GM21367 (cell line): ENCODE data around the gene TCF25.
A peak's percentile ranks its signal among the peaks of the same experiment; 100 is the strongest.

Source experiments
- ATAC-seq: cut with Tn5 transposase; IDR thresholded peaks from one replicate; pipeline ENCODE4 v1.9.1; 2021; ENCODE audit not compliant: unreplicated experiment

The TCF25 gene

DNA sequence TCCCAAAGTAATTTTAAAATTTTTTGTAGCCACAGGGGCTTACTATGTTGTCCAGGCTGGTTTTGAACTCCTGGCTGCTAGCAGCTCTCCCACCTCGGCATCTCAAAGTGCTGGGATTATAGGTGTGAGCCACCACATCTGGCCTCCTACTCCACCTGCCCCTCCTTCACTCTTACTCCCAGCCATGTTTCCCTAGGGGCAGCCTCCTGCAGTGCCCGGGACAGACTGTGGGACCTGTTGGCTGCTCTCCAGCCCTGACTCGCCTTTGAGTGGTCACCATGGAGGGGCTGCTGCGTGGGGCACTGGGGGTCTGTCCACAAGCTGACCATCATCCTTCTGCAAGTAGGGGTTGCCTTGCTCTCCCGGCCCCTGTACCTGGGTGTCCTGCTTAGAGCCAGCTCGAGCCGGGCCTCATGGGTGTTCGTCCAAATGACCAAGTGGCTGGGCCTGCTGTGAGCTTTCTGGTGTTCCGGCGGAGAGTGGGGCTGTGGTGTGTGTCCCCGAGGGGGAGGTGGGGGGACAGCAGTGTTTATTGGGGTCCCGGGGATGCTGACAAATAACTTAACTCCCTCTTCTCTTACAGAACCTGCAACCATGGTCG, 28.6 kb upstream of the TCF25 start:
- ATAC-seq: no peak

DNA sequence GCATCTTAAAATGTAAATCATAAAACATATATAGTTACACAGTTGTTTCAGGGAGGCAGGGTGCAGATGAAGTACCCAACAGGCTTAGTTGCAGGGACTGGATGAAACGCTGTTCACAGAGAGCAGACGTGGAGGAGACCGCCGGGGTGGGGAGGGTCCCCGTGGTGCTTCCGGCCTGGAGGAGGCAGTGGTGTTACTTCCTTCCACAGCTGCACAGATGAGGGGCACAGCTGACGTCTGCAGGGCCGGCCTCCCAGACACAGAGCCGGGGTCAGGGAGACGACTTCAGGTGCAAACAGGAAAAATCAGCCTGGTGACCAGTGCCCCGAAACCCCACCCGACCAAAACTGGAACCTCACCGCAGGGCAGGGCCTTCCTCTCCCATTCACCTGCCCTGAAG, 28.0 kb upstream of the TCF25 start:
- no peak for ATAC-seq

DNA sequence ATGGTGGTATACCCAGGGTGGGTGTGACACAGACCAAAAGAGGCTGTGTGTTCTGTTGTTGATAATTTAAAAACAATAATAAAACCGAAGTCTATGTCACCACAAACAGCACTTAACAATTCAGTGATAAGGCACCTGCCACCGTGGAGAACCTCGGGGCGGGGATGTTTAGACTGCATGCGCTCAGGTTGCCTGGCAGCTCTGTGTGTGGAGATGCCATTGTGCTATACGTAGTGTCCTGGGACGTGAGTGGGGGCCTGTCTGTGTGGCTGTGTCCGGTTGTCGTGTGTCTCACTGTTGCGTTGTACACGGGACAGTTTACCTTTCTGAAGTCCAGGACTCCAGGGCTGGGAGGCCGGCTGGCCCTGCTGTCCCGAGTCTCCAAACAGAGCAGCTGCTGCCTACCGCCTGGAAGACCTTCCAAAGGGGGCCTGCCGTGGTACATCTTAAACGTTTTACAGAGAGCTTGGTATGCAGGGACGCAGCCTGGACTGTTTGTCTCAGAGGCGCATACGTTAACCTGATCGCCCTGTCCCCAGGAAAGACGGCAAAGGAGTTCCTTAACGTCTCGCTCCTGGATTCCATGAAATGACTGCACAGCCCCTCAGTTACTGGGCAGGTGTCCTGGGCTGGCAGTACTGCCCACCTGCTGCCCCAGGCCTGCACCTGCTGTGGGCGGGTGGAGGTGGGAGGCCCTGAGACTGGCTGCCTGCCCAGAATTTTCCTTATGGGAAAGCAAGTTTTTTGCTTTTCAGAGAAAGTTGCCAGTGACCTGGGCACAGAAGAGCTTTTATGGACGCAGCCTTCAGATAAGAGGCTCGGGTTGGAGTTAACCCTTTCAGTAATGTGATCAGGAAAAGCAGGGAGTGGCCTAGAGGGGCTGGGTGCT, 26.1 kb upstream of the TCF25 start:
- ATAC-seq: no peak

DNA sequence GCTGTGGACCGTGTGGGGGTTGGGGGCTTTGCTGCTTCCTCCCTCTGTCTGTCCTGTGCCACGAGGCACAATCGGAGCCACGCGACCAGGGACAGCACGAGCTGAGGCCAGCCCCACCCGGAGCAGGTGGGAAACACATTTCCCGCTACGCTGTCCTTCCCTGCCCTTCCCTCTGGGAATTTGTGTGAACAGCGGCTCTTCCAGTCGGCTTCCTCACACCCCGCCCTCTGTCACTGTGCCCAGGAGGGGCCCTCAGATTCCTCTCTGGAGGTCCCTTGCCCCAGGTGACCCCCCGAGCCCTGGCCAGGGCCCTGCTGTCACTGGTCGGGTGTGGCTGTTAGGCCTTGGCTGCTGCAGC, 25.5 kb upstream of the TCF25 start:
- no peak for ATAC-seq

DNA sequence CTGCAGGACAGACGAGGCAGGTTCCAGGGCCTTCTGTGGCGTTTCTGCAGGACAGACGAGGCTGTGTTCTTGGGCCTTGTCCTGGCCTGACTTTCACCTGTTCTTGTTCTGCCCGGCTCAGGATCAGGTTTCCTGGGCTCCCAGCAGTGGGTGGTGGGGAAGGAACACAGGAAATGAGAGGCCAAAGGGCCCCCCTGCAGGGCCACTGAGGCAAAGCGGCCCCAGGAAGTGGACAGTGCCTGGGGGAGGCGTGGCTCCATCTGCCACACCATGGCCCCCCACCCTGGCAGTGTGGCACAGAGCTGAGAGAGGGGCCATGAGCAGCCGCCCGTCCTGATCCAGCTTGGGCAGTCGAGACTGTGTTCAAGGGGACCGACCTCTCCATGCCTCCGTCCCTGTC, 24.4 kb upstream of the TCF25 start:
- no peak for ATAC-seq

DNA sequence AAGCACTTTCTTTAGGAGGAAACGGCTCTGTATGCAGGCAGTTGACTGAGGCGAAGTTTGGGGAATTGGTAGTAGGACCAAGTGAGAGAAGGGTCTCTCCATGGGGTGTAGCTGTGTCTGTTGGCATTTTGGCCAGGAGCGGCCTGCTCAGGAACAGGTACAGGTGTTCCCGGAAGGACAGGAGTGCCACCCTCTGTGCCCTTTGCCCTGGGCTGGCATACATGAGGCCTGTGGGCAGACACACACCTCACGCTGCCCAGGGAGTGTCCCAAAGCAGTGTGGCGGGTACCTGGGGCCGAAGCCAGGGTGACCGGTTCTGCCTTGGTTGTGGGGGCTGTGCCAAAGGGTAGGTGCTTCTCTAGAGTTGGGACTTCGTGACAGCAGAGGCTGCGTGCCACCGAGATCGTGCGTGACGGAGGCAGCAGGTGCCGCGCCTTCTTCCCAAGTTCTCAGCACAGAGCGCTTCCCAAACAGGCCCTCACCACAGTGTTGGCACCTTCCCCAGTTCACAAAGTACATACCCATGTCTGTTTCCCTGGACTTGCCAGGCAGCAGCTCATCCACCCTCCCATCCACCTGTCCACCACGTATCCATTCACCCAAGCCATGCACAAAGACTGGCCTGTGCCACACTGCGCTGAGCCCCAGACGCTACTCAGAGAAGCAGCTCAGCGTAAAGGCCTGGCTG, 19.9 kb upstream of the TCF25 start:
- no peak for ATAC-seq

DNA sequence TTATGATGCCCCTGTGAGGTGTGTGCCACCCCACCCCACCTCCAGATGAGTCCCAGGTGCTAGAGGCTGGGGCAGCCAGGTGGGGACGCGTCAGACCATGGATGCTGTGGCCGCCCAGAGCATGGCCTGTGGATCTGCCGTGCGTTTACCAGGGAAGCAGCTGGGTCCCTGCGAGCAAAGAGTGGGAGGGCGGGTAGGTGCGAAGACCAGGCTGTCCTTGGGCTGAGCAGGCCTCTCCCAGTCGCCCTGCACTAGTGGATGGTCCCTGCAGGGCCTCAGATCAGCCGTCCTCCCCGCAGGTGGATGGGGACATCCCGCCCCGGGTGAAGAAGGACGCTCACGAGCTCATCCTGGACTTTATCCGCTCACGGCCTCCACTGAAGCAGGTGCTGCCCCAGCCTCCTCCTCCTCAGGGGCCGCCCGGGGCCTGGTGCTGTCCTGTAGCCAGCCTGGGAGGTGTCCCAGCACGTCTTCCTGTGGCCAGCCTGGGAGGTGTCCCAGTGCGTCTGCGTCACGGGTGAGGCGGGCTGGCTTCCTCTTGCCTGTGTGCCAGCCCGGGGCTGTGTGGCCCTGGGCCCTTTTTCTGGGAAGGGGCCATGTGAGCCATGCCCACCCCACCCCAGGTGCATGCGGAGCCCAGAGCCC, 18.0 kb upstream of the TCF25 start:
- ATAC-seq: no peak

DNA sequence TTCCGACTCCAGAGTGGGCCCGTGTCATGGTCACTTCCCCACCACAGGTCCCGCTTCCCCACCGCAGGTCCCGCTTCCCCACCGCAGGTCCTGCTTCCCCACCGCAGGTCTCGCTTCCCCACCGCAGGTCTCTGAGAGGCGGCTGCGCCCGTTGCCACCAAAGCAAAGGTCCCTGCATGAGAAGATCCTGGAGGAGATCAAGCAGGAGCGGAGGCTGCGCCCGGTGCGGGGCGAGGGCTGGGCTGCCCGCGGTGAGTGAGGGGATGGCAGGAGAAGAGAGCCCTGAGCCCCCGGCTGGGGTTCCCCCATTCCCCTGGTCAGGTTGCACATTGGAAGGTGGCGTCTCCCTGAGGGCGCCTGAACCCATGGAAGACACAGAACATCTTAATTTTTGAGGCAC, 17.4 kb upstream of the TCF25 start:
- no peak for ATAC-seq

DNA sequence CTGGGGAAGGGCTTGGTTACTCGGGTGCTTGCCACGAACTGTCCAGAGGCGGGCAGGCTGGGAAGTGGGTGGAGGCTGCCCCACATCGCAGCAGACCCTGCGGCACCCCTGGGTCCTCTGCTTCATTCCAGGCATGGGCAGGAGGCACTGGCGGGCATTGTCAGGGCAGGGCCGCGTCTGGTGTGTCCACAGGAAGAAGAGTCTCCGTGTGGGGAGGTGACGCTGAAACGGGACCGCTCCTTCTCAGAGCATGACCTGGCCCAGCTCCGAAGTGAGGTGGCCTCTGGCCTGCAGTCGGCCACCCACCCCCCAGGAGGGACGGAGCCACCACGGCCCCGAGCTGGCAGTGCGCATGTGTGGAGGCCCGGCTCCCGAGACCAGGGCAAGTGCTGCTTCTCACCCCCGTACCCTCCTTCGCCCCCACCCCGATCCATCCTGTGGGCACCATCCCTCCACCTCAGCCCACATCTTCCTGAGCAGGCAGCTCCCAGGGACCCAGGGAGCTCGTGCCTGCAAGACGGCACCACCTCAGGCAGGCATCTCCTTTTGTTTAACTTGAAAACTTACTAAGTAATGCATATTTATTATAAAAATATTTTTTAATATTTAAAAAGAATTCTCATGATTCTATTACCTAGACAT, 14.3 kb upstream of the TCF25 start:
- no peak for ATAC-seq

DNA sequence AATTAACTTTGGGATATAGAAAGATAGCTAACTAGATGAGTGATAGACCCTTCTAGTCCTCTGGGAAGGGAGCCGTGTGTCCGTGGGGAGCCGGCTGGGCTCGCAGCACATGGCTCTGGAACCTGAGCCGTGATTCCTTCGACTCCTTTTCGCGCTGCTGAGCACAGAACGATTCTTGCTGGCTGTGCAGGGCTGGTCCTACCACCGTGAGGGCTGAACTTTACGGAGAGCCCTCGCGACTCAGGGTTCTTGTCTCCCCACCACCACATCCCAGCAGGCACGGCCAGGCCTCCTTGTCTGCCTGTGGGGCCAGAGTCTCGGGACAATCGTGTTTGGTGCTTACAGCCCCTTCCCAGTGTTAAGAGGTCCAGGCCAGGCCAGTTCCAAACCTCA, 13.8 kb upstream of the TCF25 start:
- no peak for ATAC-seq

DNA sequence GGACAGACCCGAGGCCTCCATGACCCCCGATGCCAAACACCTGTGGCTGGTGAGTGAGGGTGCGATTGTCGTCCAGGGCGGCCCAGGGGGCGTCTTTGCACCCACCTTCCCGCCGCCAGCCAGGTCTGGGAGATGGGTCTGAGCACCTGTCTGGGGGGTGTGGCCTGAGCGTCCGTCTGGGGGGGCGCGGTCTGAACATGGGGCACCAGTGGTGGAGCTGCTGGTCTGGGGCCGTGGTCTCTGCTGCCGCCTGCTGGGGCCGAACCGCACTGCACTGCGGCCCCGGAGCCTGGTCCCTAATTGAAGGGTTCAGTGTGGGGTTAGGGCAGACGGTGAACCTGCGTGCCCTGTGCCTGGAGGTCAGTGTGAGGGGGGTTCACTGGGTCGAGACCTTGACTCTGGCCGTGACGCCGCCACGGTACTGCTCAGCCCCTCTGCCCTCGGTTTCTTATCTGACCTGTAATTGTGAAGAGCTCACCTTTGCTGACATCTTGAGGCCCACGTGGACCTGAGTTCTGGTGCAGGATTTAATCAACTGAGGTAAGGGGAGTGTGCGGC, 12.6 kb upstream of the TCF25 start:
- ATAC-seq: no peak

DNA sequence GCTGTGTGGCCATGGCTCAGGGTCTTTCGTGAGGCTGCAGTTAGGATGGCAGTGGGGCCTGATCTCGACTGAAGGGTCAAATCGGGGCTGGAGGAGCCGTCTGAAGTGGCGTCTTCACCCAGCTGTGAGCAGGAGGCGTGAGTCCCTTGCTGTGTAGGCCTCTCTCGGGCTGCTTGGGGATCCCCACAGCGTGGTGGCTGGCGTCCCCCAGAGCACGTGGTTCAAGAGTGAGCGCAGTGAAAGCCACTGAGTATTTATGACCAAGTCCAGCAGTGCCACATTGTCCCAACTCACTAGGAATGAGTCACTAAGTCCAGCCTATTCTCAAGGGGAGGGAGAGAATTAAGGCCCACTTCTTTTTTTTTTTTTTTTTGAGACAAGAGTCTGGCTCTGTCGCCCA, 11.7 kb upstream of the TCF25 start:
- ATAC-seq: no peak

DNA sequence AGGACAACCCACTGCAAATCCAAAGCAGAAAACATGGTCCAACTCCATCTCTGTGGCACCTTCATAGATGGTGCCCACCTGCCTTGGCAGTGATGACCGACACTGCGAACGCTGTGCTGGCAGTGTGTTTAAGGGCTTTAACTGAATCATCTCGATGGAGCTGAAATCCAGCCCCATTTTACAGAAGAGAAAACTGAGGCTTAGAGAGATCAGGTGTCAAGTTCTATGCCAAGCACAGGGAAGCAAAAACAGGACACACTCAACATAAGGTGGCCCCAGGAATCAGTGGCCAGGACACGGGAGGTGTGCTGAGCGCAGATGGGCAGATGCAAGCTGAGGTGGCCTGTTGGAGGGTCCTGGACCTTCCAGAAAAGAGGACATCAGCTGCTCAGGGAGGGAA, 10.7 kb upstream of the TCF25 start:
- no peak for ATAC-seq

DNA sequence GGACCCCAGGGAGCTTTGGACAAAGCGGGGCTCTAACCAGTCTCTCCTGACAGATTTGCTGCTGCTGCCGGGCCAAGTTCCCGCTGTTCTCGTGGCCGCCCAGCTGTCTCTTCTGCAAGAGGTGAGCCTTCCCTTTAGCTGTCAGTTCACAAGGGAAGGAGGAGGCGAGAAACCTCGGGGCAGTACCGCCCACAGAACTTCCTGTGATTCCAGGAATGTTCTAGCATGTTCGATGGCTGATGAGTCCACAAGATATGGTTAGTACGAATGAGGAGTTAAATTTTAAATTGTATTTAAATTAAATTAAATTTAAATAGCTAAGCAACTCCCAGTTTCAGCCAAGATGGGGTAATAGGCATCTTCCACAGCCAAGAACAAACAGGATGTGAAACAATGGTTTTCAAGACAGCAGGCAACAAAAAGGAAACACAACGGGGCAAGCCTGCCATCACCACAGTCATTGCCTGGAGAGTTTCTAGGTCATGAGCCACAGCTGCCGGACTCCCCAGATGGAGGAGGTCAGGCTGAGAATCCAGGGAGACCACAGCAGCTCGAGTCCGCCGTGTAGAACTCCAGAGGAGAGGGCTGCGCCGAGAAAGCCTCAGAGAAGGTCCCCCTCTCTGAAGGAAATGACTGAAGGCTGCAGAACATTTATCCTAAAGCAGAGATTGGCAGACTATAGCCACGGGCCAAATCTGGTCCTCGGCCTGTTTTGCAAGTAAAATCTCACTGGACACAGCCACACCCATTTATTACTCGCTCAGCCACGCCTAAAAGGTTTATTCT, 9.5 kb upstream of the TCF25 start:
- peak; percentile 53 for ATAC-seq

DNA sequence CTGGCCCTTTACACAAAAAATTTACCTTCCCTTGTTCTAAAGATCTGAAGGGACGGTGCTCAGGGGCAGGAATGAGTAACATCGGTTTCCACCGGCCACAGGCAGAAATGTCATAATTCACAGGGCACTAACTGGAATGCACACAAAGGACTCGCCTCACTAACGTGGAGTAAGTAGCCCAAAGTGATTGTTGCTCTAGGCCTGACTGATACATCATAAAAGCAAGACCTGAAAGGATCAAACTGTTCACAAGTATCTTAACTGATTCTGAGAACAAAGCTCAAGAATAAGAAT, 8.9 kb upstream of the TCF25 start:
- no peak for ATAC-seq

DNA sequence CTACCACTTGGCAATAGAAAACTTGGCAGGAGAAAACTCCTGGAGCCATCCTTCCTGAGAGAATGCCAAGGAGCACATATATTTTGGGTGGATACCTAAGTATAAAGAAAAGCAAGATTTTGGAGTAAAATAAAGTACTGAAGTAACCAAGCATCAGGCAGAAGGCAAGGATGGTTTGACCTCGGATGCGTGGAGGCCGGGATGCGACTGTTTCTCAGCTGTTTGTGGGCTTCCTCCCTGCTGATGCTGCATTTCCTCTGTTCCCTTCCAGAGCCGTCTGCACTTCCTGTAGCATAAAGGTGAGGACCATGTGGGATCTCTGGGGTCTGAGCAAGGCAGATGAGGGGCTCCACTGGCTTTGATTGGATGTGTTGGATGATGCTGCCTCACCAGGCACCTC, 5.5 kb upstream of the TCF25 start:
- no peak for ATAC-seq

DNA sequence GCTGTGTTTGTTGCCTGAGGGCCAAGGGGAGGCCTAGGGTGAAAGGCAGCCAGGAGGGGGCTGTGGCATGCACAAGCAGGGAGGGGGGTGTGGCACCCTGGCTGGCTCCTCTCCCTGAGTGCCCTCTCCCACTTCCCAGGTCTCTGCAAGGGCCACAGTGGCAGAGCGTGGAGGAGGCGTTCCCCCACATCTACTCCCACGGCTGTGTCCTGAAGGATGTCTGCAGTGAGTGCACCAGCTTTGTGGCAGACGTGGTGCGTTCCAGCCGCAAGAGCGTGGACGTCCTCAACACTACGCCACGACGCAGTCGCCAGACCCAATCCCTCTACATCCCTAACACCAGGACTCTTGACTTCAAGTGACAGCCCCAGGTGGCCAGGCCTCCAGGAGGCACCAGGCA, 3.5 kb upstream of the TCF25 start:
- ATAC-seq: no peak

DNA sequence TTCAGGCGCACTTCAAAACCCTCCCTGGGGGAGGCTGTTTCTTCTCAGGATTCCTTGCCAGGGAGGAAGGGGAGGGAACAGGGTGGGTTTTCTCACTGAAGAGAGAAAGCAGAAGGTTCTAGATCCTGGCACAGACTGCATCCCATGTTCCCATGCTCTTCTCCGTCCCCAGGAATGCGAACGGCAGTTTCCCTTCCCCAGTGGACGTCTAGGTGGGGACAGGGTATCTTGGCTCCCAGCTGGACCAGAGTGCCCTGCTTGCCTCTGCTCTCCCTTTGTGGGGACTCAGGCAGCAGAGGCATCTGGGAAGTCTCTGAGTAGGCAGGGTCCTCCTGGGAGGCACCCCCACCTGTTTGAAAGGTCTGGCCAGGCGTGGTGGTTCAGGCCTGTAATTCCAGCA, 3.0 kb upstream of the TCF25 start:
- no peak for ATAC-seq

DNA sequence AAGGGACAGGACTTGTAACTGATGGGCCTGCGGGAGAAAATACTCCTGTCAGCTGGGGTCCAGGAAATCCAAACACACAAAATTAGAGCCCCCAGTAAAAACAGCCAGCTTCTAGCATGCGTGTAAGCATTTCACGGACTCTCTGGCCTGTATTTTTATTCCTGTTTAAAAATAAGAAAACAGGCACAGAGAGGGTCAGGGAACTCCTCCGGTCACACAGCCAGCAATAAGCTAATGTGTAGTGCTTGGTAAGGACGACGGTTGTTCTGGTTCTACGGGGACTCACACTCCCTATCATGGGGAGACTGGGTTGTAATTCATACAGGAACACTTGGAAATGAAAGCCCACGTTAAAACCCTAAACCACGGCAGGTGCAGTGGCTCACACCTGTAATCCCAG, 1.5 kb upstream of the TCF25 start:
- ATAC-seq: no peak

DNA sequence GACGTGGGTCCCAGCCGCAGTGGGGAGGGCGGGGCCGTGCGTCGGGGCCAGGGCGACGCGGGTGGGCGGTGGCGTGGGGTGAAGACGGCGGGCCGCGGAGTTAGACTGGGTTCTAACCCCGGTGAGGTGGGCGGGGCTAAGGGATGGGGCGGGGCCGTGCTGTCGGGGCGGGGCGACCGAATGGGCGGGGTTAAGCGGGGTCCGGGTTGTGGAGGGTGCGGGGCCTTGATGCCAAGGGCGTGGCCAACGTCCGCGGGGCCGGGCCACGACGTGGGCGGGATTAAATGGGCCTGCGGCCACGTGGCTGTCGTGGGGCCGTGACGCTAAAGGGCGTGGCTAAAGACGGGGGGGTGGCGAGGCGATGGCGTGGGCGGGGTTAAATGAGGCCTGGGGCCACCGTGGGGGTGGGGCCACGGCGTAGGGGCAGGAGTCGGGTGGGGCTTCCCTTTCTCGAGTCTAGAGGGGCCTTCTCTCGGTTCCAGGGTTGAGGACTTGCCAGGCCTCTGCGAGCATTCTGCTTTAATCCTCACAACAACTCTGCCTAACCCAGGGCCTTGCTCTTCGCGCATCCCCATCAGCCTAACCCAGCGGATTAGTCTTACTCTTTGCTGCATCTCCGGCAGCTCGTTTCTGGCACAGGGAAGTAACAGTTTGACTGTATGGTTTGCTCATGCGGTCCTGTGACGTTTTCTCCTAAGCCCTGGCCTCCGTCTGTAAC, 739 bp downstream of the TCF25 start:
- ATAC-seq: peak; percentile 63
